ENCODE data around the gene MICALL1.
"Not testable (repeated sequence)": the region's sequence is repeated elsewhere in the genome, so short reads cannot be mapped to it uniquely, and the experiment has no call there.

The MICALL1 gene

DNA sequence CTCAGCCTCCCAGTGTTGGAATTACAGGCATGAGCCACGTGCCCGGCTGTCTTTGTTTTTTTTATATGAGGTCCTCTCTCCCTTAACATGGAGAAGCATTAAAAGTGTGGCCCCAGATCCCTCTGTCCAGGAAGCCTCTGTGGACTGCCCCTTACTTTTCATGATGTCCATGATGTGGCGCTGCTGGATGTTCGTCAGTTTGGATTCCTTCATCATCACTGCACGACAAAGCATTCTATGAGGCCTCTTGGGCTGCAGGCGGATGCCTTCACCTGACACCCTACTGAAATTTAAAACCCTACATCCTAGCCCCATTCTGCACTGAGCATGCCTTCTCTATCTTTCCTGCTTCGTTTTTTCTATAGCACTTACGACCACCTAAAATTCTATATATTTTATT is 45.2 kb downstream of the MICALL1 start:
- Histone ChIP-seq H3K27ac (replicated peaks) (no peak overlapping the region), H3K27me3 (ENCODE audit: insufficient read depth, poor library complexity, severe bottlenecking) (no peaks in the 10 kb centered on the region), H3K4me3 (replicated peaks; ENCODE audit: insufficient read depth, low read length) (no peak overlapping the region)
- no peak for DNase-seq (ENCODE audit: low read depth in 1 of 2, low spot score in 1 of 2)
- no peak for TF ChIP-seq SPI1 (IDR thresholded peaks at IDR 0.05; ENCODE audit: borderline replicate concordance, low read depth)
- no peak for TF ChIP-seq POLR2AphosphoS5 (IDR thresholded peaks at IDR 0.05; ENCODE audit: low read depth)
- no peak for TF ChIP-seq GABPA (IDR thresholded peaks at IDR 0.05; ENCODE audit: low read depth)
- TF ChIP-seq REST (IDR thresholded peaks at IDR 0.05; ENCODE audit: insufficient replicate concordance, low read depth), result no peak
- TF ChIP-seq, protein P1, sequence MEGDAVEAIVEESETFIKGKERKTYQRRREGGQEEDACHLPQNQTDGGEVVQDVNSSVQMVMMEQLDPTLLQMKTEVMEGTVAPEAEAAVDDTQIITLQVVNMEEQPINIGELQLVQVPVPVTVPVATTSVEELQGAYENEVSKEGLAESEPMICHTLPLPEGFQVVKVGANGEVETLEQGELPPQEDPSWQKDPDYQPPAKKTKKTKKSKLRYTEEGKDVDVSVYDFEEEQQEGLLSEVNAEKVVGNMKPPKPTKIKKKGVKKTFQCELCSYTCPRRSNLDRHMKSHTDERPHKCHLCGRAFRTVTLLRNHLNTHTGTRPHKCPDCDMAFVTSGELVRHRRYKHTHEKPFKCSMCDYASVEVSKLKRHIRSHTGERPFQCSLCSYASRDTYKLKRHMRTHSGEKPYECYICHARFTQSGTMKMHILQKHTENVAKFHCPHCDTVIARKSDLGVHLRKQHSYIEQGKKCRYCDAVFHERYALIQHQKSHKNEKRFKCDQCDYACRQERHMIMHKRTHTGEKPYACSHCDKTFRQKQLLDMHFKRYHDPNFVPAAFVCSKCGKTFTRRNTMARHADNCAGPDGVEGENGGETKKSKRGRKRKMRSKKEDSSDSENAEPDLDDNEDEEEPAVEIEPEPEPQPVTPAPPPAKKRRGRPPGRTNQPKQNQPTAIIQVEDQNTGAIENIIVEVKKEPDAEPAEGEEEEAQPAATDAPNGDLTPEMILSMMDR (IDR thresholded peaks at IDR 0.05; ENCODE audit: insufficient read depth, low read length), result no peak

DNA sequence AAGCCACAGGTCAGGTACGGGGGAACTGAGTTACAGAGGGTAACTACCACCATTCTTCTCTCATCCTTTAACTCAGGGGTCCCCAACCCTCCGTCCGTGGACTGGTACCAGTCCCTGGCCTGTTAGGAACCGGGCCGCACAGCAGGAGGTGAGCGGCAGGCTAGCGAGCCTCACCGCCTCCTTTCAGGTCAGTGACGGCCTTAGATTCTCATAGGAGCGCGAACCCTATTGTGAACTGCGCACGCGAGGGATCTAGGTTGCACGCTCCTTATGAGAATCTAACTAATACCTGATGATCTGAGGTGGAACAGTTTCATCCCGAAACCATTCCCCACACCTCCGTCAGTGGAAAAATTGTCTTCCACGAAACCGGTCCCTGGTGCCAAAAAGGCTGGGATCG is 46.5 kb downstream of the MICALL1 start:
- not testable (repeated sequence) for H3K27me3 ChIP-seq (ENCODE audit: insufficient read depth, poor library complexity, severe bottlenecking); DNase-seq (ENCODE audit: low read depth in 1 of 2, low spot score in 1 of 2); H3K27ac ChIP-seq (replicated peaks); H3K4me3 ChIP-seq (replicated peaks; ENCODE audit: insufficient read depth, low read length)

DNA sequence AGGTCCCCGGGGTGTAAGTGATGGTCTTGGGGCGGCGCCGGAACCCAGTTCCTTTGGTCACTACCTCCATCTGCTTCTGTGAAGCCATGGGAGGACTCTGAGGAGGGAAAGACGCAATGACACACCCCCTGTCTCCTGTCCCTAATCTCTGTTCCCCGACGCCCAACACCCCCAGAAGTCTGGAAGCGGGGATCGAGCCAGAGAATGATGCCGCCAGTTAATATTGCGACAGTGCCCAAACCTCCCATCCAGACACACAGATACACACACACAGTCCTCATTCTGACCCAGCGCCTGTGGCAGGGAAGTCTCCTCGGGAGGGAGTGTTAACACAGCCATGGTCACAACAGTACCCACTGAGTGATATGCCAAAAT is 47.0 kb downstream of the MICALL1 start:
- peak overlapping the region; percentile 74 for H3K27ac ChIP-seq (replicated peaks)
- no peak for TF ChIP-seq REST (IDR thresholded peaks at IDR 0.05; ENCODE audit: insufficient replicate concordance, low read depth)
- peak in 1 of 2 experiments; percentile 47 for DNase-seq (ENCODE audit: low read depth in 1 of 2, low spot score in 1 of 2)
- H3K4me3 ChIP-seq (replicated peaks; ENCODE audit: insufficient read depth, low read length), result peak overlapping the region; percentile 85
- no peaks in the 10 kb centered on the region for H3K27me3 ChIP-seq (ENCODE audit: insufficient read depth, poor library complexity, severe bottlenecking)

DNA sequence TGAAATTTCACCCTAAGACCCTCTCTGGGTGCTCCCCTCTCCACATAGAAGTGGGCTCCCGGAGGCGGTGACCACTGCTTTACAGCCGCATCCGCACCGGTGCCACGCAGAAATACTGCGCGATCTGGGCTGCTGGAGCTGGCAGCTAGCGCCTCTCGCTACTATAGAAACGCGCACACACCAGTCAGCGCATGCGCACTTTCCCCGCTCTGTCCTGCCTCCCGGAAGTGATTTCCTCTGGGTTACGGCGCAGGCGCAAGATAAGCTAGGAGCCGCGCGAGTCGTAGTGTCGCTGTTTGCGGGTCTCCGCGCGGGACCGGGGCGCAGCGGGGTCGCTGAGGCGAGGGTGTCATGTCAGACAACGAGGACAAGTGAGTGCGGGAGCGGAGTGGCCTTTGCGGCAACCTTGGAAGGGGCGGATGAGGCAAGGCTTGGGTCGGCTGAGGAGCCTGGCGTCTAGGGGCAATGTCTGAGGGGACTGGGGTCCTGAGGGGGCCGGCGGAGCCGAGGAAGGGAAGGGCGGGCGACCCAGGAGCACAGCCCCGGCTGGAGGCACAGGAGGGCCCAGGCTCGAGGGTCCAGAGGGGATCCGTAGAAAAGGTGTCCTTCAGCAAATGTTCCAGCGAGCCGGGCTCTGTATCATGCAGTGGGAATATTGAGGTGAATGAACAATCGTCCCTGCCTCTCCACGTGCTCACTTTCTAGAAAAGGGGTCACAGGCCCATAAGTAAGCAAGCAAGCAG is 47.5 kb downstream of the MICALL1 start, which contains the start of the genes C22orf23 and POLR2F:
C22orf23 (minus strand) TSS at position 165 of the 743 bp plus-strand sequence. CDS start 452 bp downstream, outside the sequence.
POLR2F (plus strand) TSS at position 263 of the 743 bp plus-strand sequence; CDS start at position 352, 89 bp downstream.
- peak within 1 kb of the TSS; percentile 74 for H3K27ac ChIP-seq (replicated peaks)
- TF ChIP-seq, protein P1 (IDR thresholded peaks at IDR 0.05; ENCODE audit: insufficient read depth, low read length), result no peak
- TF ChIP-seq GABPA (IDR thresholded peaks at IDR 0.05; ENCODE audit: low read depth), result peak; percentile 41; the same call in 1 of the 2 replicates
- TF ChIP-seq POLR2AphosphoS5 (IDR thresholded peaks at IDR 0.05; ENCODE audit: low read depth), result peak; percentile 77

DNA sequence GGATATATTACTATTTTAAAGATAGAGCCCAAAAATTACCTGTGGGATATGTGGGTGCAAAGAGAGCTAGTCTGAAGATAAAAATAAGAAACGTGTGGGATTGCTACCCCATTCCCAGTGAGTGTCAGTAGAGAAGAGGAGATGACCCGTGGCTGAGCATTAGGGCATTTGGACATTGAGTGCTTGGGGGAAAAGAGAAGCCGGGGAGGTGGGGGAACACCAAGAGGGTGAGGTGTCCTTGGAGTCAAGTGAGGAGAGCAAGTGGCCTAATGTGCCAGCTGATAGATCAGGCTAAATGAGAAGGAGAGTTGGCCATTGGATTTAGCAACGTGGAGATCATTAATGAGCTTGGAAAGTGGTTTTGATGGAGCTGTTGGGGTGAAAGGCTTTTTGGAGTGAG is 48.6 kb downstream of the MICALL1 start:
- Histone ChIP-seq H3K27me3 (ENCODE audit: insufficient read depth, poor library complexity, severe bottlenecking) (no peaks in the 10 kb centered on the region), H3K27ac (replicated peaks) (no peak overlapping the region), H3K4me3 (replicated peaks; ENCODE audit: insufficient read depth, low read length) (peak overlapping the region; percentile 85)
- no peak for DNase-seq (ENCODE audit: low read depth in 1 of 2, low spot score in 1 of 2)
- TF ChIP-seq REST (IDR thresholded peaks at IDR 0.05; ENCODE audit: insufficient replicate concordance, low read depth), result no peak
- no peak for TF ChIP-seq POLR2AphosphoS5 (IDR thresholded peaks at IDR 0.05; ENCODE audit: low read depth)
- TF ChIP-seq, protein P1 (IDR thresholded peaks at IDR 0.05; ENCODE audit: insufficient read depth, low read length), result no peak
- TF ChIP-seq SPI1 (IDR thresholded peaks at IDR 0.05; ENCODE audit: borderline replicate concordance, low read depth), result no peak
- TF ChIP-seq GABPA (IDR thresholded peaks at IDR 0.05; ENCODE audit: low read depth), result no peak

More for the DNA sequence above, 47.5 kb downstream of the MICALL1 start, which contains the start of the genes C22orf23 and POLR2F:
- Histone ChIP-seq H3K27me3 (ENCODE audit: insufficient read depth, poor library complexity, severe bottlenecking) (no peaks in the 10 kb centered on the region), H3K4me3 (replicated peaks; ENCODE audit: insufficient read depth, low read length) (peak within 1 kb of the TSS; percentile 85)
- peak; percentile 89 to 95 for DNase-seq (ENCODE audit: low read depth in 1 of 2, low spot score in 1 of 2)

Measured in HL-60 (cell line).